Activated CD8-positive, alpha-beta T cell treated with anti-CD3 and anti-CD28 coated beads, Interleukin-2, amount 10 ng/mL, durations not matched to agents 7 days and 5 days (primary cell): Measurements from ENCODE around the gene FAM177B. TPM values are rescaled to one million over a fixed set of nuclear protein-coding genes. Genes with fewer than 3 reads are reported as not detected.

Experiments
- ATAC-seq: fragments of 150-1000 bp; cut with Tn5 transposase; one replicate; pipeline ENCODE4 v1.10.0; 2021; ENCODE audit warnings: moderate library complexity
- CTCF ChIA-PET: fragments of 350-600 bp; sonication (Branson Sonifier 250); formaldehyde crosslinking; loops from one replicate; lab custom pipeline; 2021; ENCODE audit warnings: antibody characterized with exemption; lab: Charles Lee
- POLR2A ChIA-PET: fragments of 350-600 bp; sonication (Branson Sonifier 250); formaldehyde crosslinking; loops from one replicate; lab custom pipeline; 2021; ENCODE audit warnings: antibody characterized with exemption; lab: Charles Lee
- DNase-seq: peaks from one replicate; pipeline ENCODE4 v3.0.0-alpha.2; 2020
- H3K27ac Mint-ChIP-seq: one replicate; pipeline ENCODE4 v1.8.0; 2021; ENCODE audit warnings: mild to moderate bottlenecking, mixed read lengths
- H3K27me3 Mint-ChIP-seq: one replicate; pipeline ENCODE4 v1.8.0; 2021; ENCODE audit warnings: low read depth, mixed read lengths
- H3K36me3 Mint-ChIP-seq: one replicate; pipeline ENCODE4 v1.8.0; 2021; ENCODE audit warnings: low read depth, mixed read lengths
- H3K4me1 Mint-ChIP-seq: one replicate; pipeline ENCODE4 v1.8.0; 2021; ENCODE audit warnings: low read depth, mixed read lengths
- H3K4me3 Mint-ChIP-seq: one replicate; pipeline ENCODE4 v1.8.0; 2021; ENCODE audit warnings: mild to moderate bottlenecking, mixed read lengths
- H3K9me3 Mint-ChIP-seq: one replicate; pipeline ENCODE4 v1.8.0; 2022; ENCODE audit warnings: mixed read lengths; ENCODE audit not compliant: insufficient read depth
- total RNA-seq, 2 experiments: library from RNA; stranded (reverse); gene quantifications; one replicate each; pipeline ENCODE4 v1.2.3, GENCODE V29; 2021

The FAM177B gene
- total RNA-seq: not detected

- POLR2A ChIA-PET: interaction anchor here (1.4 kb wide), 1 partner anchor 24 kb away, joined by 5 read pairs; no protein-coding TSS in a partner anchor
- Mint-ChIP-seq H3K9me3 (no peaks in the 10 kb centered on the region), H3K36me3 (peaks cover 23% of the 10 kb centered on the region), H3K4me1 (peaks cover 11% of the 10 kb centered on the region), H3K4me3 (no peak within 1 kb of the TSS), H3K27ac (no peak within 1 kb of the TSS), H3K27me3 (no peaks in the 10 kb centered on the region)
- no peak for ATAC-seq
- CTCF ChIA-PET: interaction anchor here (0.7 to 1.4 kb wide), 5 partner anchors 10 to 353 kb away, joined by 3 to 4 read pairs (median 4); no protein-coding TSS in a partner anchor
- no peak for DNase-seq
Observed at GRCh38 chr1:222736972-222737371, at the start of gene FAM177B. Gene FAM177B (plus strand): TSS chr1:222737202. CDS start chr1:222746546, 9,344 bp downstream.

- CTCF ChIA-PET: interaction anchor here (0.9 kb wide), 1 partner anchor 57 kb away, joined by 3 read pairs; no protein-coding TSS in a partner anchor
Observed at GRCh38 chr1:222691016-222691415, 46.0 kb upstream of the FAM177B start.

GRCh38 chr1:222694927-222695326 is 42.1 kb upstream of the FAM177B start:
- ATAC-seq (no peak), DNase-seq (no peak)
- CTCF ChIA-PET: no interaction called here
- Mint-ChIP-seq H3K36me3 (peaks cover 25% of the 10 kb centered on the region), H3K4me3 (no peak overlapping the region), H3K4me1 (peaks cover 4% of the 10 kb centered on the region), H3K27ac (no peak overlapping the region), H3K27me3 (no peaks in the 10 kb centered on the region), H3K9me3 (no peaks in the 10 kb centered on the region)
- POLR2A ChIA-PET: no interaction called here

More at GRCh38 chr1:222691016-222691415, 46.0 kb upstream of the FAM177B start:
- Mint-ChIP-seq H3K4me3 (no peak overlapping the region), H3K4me1 (peaks cover 1% of the 10 kb centered on the region), H3K27me3 (no peaks in the 10 kb centered on the region), H3K36me3 (peaks cover 29% of the 10 kb centered on the region), H3K27ac (no peak overlapping the region), H3K9me3 (no peaks in the 10 kb centered on the region)
- DNase-seq (no peak), ATAC-seq (no peak)
- POLR2A ChIA-PET: no interaction called here

DNA sequence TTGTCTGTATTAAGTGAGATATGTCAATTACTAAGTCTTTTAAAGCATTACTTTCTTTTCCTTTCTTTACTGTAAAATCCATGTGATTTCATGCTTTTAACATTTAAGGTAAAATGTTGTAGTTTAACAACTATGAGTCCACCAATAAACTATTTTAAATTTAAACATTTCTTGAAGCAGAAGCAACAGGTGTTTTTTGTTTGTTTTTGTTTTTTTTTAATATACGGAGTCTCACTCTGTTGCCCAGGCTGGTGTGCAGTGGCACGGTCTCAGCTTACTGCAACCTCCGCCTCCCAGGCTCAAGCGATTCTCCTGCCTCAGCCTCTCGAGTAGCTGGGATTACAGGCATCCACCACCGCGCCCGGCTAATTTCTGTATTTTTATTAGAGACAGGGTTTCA is 40.3 kb upstream of the FAM177B start:
- ATAC-seq: no peak
- H3K27me3 Mint-ChIP-seq: no peaks in the 10 kb centered on the region
- POLR2A ChIA-PET: interaction anchor here (0.8 kb wide), 1 partner anchor 16 kb away, joined by 3 read pairs; no protein-coding TSS in a partner anchor
- DNase-seq: no peak
- CTCF ChIA-PET: no interaction called here
- H3K4me1 Mint-ChIP-seq: peaks cover 4% of the 10 kb centered on the region
- H3K9me3 Mint-ChIP-seq: no peaks in the 10 kb centered on the region
- no peak overlapping the region for H3K4me3 Mint-ChIP-seq
- H3K27ac Mint-ChIP-seq: no peak overlapping the region
- H3K36me3 Mint-ChIP-seq: peaks cover 28% of the 10 kb centered on the region

- Mint-ChIP-seq H3K27me3 (no peaks in the 10 kb centered on the region), H3K27ac (no peak overlapping the region), H3K36me3 (peaks cover 27% of the 10 kb centered on the region), H3K4me3 (no peak overlapping the region), H3K4me1 (peaks cover 4% of the 10 kb centered on the region), H3K9me3 (no peaks in the 10 kb centered on the region)
- CTCF ChIA-PET: interaction anchor here (1.4 kb wide), 1 partner anchor 17 kb away, joined by 3 read pairs; no protein-coding TSS in a partner anchor
- POLR2A ChIA-PET: interaction anchor here (0.8 kb wide), 1 partner anchor 16 kb away, joined by 3 read pairs; no protein-coding TSS in a partner anchor
- ATAC-seq (no peak), DNase-seq (no peak)
Observed at GRCh38 chr1:222697203-222697602, 39.8 kb upstream of the FAM177B start.

GRCh38 chr1:222697826-222698225 is 39.2 kb upstream of the FAM177B start:
- H3K27ac Mint-ChIP-seq: no peak overlapping the region
- peaks cover 4% of the 10 kb centered on the region for H3K4me1 Mint-ChIP-seq
- ChIA-PET CTCF (interaction anchor here (1.4 kb wide), 1 partner anchor 18 kb away, joined by 3 read pairs; no protein-coding TSS in a partner anchor), POLR2A (interaction anchor here (0.5 kb wide), 1 partner anchor 16 kb away, joined by 4 read pairs; no protein-coding TSS in a partner anchor)
- no peaks in the 10 kb centered on the region for H3K27me3 Mint-ChIP-seq
- no peak for DNase-seq
- H3K9me3 Mint-ChIP-seq: no peaks in the 10 kb centered on the region
- no peak overlapping the region for H3K4me3 Mint-ChIP-seq
- H3K36me3 Mint-ChIP-seq: peaks cover 27% of the 10 kb centered on the region
- no peak for ATAC-seq

- Mint-ChIP-seq H3K27ac (no peak overlapping the region), H3K27me3 (no peaks in the 10 kb centered on the region), H3K4me1 (peaks cover 21% of the 10 kb centered on the region), H3K9me3 (peaks cover 8% of the 10 kb centered on the region), H3K36me3 (peaks cover 50% of the 10 kb centered on the region), H3K4me3 (no peak overlapping the region)
- CTCF ChIA-PET: interaction anchor here (0.7 kb wide), 1 partner anchor 17 kb away, joined by 3 read pairs; no protein-coding TSS in a partner anchor
- ATAC-seq (no peak), DNase-seq (no peak)
- POLR2A ChIA-PET: no interaction called here
Observed at GRCh38 chr1:222702210-222702609, 34.8 kb upstream of the FAM177B start.

- Mint-ChIP-seq H3K27ac (no peak overlapping the region), H3K36me3 (peaks cover 59% of the 10 kb centered on the region), H3K4me3 (no peak overlapping the region)
Observed at GRCh38 chr1:222704260-222704659, 32.7 kb upstream of the FAM177B start.

DNA sequence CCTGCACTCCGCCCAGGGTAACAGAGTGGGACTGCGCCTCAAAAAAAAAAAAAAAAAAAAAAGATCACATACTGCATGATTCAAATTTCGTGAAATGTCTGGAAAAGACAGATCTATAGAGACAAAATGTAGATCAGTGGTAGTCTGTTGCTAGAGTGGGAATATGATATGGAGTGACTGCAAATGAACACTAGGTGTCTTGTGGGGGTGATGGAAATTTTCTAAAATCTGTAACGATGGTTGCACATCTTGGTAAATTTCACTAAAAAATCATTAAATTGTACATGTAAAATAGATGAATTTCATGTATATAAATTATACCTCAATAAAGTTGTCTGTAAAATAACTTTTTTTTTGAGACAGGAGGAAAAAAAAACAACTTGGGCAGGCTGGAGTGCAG is 30.2 kb upstream of the FAM177B start:
- Mint-ChIP-seq H3K9me3 (peaks cover 8% of the 10 kb centered on the region), H3K27ac (no peak overlapping the region), H3K4me3 (no peak overlapping the region), H3K27me3 (no peaks in the 10 kb centered on the region), H3K36me3 (peaks cover 72% of the 10 kb centered on the region), H3K4me1 (peaks cover 46% of the 10 kb centered on the region)
- POLR2A ChIA-PET: no interaction called here
- DNase-seq (no peak), ATAC-seq (no peak)
- CTCF ChIA-PET: no interaction called here

More at GRCh38 chr1:222704260-222704659, 32.7 kb upstream of the FAM177B start:
- DNase-seq: no peak
- CTCF ChIA-PET: interaction anchor here (1.0 kb wide), 1 partner anchor 34 kb away, joined by 3 read pairs; no protein-coding TSS in a partner anchor
- no peak for ATAC-seq
- Mint-ChIP-seq H3K27me3 (no peaks in the 10 kb centered on the region), H3K9me3 (peaks cover 8% of the 10 kb centered on the region), H3K4me1 (peaks cover 33% of the 10 kb centered on the region)
- POLR2A ChIA-PET: interaction anchor here (1.4 kb wide), 1 partner anchor 60 kb away, joined by 3 read pairs; no protein-coding TSS in a partner anchor

DNA sequence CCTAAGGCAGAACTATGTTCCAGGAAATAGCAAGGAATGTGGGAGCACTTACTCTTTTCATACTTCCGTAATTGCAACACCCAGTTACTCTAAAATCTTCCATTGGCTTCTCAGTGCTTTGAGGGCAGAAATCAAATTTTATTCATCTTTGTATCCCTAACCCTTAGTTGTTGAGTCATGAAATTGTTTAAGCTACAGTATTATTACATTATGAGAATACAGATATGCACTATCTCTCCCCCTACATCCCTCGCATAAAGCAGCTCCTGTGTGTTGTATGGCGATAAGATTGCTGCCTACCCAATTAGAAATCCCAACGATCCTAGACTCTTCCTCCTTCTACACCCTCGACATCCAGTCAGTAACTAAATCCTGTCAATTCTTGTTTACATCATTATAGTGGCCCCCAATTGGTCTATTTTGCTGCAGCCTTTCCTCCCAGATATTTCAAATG is 27.3 kb upstream of the FAM177B start:
- ChIA-PET CTCF (interaction anchor here (2.5 kb wide), 1 partner anchor 55 kb away, joined by 6 read pairs; no protein-coding TSS in a partner anchor), POLR2A (interaction anchor here (1.5 kb wide), 1 partner anchor 54 kb away, joined by 3 read pairs; no protein-coding TSS in a partner anchor)
- peaks cover 8% of the 10 kb centered on the region for H3K9me3 Mint-ChIP-seq

GRCh38 chr1:222711319-222712252 is 25.4 kb upstream of the FAM177B start:
- Mint-ChIP-seq H3K4me3 (peak overlapping the region; percentile 98), H3K9me3 (no peaks in the 10 kb centered on the region), H3K27ac (peak overlapping the region; percentile 100), H3K4me1 (peaks cover 38% of the 10 kb centered on the region), H3K27me3 (no peaks in the 10 kb centered on the region), H3K36me3 (peaks cover 59% of the 10 kb centered on the region)
- DNase-seq (peak; percentile 81), ATAC-seq (peak; percentile 40)
- CTCF ChIA-PET: interaction anchor here (1.0 to 2.5 kb wide), 3 partner anchors 10 to 58 kb away, joined by 3 to 21 read pairs (median 6); no protein-coding TSS in a partner anchor
- POLR2A ChIA-PET: interaction anchor here (0.6 to 2.4 kb wide), 9 partner anchors 11 to 1779 kb away, joined by 3 to 47 read pairs (median 5); no protein-coding TSS in a partner anchor

More for the DNA sequence above, 27.3 kb upstream of the FAM177B start:
- H3K27ac Mint-ChIP-seq: peak overlapping the region; percentile 35
- ATAC-seq (no peak), DNase-seq (no peak)
- peak overlapping the region; percentile 98 for H3K4me3 Mint-ChIP-seq
- H3K4me1 Mint-ChIP-seq: peaks cover 44% of the 10 kb centered on the region
- H3K27me3 Mint-ChIP-seq: no peaks in the 10 kb centered on the region
- peaks cover 61% of the 10 kb centered on the region for H3K36me3 Mint-ChIP-seq
